Nephron (organoid): ENCODE results near the gene SFXN5.

Source experiments
- H3K27ac Mint-ChIP-seq, 3 experiments: 2 replicates each; pipeline ENCODE4 v1.8.0; 2020; ENCODE audit warnings: mixed read lengths in 3 of 3, mild to moderate bottlenecking in 2 of 3, moderate library complexity in 1 of 3
- H3K27me3 Mint-ChIP-seq: 2 replicates; pipeline ENCODE4 v1.8.0; 2021; ENCODE audit warnings: low read depth, mild to moderate bottlenecking, moderate library complexity, mixed read lengths
- H3K36me3 Mint-ChIP-seq: 2 replicates; pipeline ENCODE4 v1.8.0; 2020; ENCODE audit warnings: low read depth, mixed read lengths
- H3K4me1 Mint-ChIP-seq: 2 replicates; pipeline ENCODE4 v1.8.0; 2020; ENCODE audit warnings: mixed read lengths
- H3K4me3 Mint-ChIP-seq, 3 experiments: 2 replicates each; pipeline ENCODE4 v1.8.0; 2020; ENCODE audit warnings: mild to moderate bottlenecking in 3 of 3, mixed read lengths in 3 of 3, moderate library complexity in 2 of 3
- H3K9me3 Mint-ChIP-seq: 2 replicates; pipeline ENCODE4 v1.8.0; 2020; ENCODE audit warnings: mixed read lengths
- TF ChIP-seq, protein P1 (sequence below), 3 experiments: fragments of 200-600 bp; sonication (generic); IDR thresholded peaks; one replicate each; pipeline ENCODE4 v1.5.0; 2021; ENCODE audit warnings: antibody characterized with exemption in 3 of 3; ENCODE audit not compliant: unreplicated experiment in 3 of 3

The SFXN5 gene

DNA sequence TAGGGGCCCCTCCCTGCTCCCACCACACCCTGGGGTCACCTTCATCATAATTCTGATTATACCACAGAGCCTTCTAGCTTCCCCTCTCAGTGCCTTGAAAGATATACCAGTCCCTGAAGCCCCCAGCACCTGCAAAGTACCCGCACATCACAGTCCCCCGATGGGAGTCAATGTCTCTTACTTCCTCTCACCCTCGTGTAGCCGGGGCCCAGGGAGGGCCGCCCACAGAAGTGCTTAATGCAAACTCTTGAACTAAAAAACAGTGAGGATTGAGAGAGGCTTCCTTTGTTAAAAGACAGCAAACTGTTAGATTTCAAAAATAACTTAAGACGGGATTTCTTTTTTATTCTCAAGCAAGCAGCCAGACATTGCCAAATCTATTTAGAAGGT lies 76.5 kb downstream of the SFXN5 start:
- Mint-ChIP-seq H3K4me3 (no peak overlapping the region), H3K36me3 (no peaks in the 10 kb centered on the region), H3K4me1 (no peaks in the 10 kb centered on the region), H3K9me3 (no peaks in the 10 kb centered on the region), H3K27ac (no peak overlapping the region), H3K27me3 (peaks cover 5% of the 10 kb centered on the region)
- TF ChIP-seq, protein P1, sequence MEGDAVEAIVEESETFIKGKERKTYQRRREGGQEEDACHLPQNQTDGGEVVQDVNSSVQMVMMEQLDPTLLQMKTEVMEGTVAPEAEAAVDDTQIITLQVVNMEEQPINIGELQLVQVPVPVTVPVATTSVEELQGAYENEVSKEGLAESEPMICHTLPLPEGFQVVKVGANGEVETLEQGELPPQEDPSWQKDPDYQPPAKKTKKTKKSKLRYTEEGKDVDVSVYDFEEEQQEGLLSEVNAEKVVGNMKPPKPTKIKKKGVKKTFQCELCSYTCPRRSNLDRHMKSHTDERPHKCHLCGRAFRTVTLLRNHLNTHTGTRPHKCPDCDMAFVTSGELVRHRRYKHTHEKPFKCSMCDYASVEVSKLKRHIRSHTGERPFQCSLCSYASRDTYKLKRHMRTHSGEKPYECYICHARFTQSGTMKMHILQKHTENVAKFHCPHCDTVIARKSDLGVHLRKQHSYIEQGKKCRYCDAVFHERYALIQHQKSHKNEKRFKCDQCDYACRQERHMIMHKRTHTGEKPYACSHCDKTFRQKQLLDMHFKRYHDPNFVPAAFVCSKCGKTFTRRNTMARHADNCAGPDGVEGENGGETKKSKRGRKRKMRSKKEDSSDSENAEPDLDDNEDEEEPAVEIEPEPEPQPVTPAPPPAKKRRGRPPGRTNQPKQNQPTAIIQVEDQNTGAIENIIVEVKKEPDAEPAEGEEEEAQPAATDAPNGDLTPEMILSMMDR (IDR thresholded peaks at IDR 0.05; ENCODE audit: unreplicated experiment in 3 of 3): no peak

DNA sequence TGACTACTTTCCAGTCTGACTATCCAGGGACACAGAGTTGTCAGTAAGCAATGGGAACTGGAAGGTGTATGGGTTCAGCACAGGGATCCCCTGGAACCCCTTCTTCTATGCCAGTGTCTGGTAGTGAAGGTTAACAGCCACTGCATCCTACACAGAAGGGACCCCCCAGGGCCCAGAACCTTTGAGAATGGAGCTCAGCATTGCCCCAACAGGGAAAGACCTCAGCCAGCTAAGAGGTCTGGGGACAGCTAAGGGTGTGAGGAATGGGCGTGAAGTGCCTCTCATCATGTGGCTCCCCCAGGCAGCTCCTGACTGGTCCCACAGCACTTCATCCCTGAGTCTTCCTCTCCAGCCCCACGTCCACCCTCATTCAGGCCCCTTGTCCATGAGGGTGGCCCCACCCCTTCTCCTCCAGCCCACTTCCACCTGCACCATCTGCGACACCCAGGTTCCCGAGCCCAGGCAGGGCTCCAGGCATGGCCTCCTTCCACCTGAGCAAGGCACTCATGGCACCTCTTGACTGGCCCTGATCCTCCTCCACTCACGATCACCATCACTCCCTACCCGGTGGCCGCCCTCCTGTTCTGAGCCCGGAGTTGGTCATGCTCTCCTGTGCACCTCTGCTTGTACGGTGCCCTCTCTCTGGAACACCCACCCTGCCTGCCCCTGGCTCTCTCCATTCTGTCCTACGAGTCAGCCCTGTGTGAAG lies 77.1 kb downstream of the SFXN5 start:
- peaks cover 3% of the 10 kb centered on the region for H3K4me1 Mint-ChIP-seq
- H3K27ac Mint-ChIP-seq: no peak overlapping the region
- no peaks in the 10 kb centered on the region for H3K9me3 Mint-ChIP-seq
- H3K27me3 Mint-ChIP-seq: peaks cover 5% of the 10 kb centered on the region
- H3K4me3 Mint-ChIP-seq: no peak overlapping the region
- TF ChIP-seq, protein P1 (IDR thresholded peaks at IDR 0.05; ENCODE audit: unreplicated experiment in 3 of 3): no peak
- H3K36me3 Mint-ChIP-seq: no peaks in the 10 kb centered on the region

DNA sequence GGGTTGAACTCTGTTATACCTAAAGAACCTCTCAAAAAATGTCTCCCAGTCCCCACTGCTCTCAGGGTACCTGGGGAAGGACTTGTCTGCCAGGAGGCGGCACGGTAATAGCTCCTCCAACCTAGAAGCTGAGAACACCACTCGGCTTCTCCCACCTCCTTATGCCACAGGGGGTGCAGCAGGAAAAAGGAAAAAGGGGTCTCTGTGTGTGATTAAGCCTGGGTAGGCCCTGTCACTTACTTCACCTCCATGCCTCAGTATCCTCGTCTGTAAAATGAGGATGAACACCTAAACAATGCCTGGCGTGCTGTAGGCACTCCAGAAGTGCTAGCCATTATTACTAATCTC lies 77.6 kb downstream of the SFXN5 start:
- Mint-ChIP-seq H3K27me3 (peaks cover 5% of the 10 kb centered on the region), H3K4me1 (peaks cover 6% of the 10 kb centered on the region), H3K9me3 (no peaks in the 10 kb centered on the region), H3K36me3 (no peaks in the 10 kb centered on the region), H3K27ac (no peak overlapping the region), H3K4me3 (no peak overlapping the region)
- TF ChIP-seq, protein P1 (IDR thresholded peaks at IDR 0.05; ENCODE audit: unreplicated experiment in 3 of 3): no peak

DNA sequence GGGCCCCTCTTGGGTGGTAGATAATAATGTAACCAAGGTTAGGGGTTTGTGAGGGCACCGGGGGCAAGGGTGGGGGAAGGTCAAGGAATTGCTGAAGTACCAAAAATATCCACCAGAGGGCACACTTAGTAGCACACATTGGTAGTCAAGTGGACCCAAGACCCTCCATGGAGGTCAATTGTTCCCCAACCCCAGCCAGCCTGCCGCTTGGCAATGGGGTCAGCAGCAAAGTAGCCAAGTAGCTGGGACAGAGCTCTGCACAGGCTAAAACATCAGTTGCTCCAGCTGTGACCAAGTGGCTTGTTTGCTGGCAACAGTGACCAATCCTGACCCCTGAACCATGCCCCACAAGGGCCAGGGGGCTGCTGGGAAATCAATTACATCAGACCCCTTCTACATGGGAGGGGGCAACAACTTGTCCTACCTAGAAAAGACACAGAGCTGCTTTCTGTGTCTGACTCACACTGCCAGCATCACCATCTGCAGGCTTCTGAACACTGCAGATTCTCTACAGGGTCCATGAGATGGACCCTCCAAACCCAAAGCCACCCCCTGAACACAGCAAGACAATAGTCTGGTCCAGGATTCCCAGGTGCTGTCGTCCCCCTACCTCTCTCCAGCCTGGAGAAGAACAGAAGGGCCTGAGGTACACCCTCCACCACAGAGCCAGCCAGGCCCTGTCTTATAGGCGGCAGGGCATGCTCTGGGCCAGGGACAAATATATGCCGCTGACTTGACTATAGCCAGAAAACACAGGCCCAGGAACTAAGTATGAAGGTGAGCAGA lies 78.2 kb downstream of the SFXN5 start:
- H3K36me3 Mint-ChIP-seq: no peaks in the 10 kb centered on the region
- no peaks in the 10 kb centered on the region for H3K9me3 Mint-ChIP-seq
- TF ChIP-seq, protein P1 (IDR thresholded peaks at IDR 0.05; ENCODE audit: unreplicated experiment in 3 of 3): peak; percentile 68 to 80 (median 76)
- peaks cover 6% of the 10 kb centered on the region for H3K4me1 Mint-ChIP-seq
- no peak overlapping the region for H3K27ac Mint-ChIP-seq
- H3K4me3 Mint-ChIP-seq: no peak overlapping the region
- peaks cover 5% of the 10 kb centered on the region for H3K27me3 Mint-ChIP-seq

DNA sequence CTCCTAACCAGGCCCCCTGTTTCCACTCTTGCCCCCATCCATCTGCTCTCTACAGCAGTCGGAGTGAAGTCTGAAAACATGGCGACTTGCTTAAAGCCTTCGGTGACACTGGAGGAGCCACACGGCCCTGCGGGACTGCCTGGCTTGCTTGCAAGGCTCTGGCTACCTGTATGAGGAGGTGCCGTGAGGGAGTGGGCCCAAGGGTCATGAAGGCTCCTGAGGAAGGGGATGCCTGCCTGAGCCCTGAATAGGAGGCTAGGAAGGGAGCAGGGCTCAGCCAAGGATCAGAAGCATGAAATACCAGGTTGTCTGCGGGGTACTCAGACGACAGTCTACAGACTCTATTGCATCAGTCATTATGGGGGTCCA lies 78.8 kb downstream of the SFXN5 start:
- Mint-ChIP-seq H3K27ac (no peak overlapping the region), H3K4me1 (peaks cover 6% of the 10 kb centered on the region), H3K36me3 (no peaks in the 10 kb centered on the region), H3K4me3 (no peak overlapping the region), H3K9me3 (no peaks in the 10 kb centered on the region), H3K27me3 (peaks cover 5% of the 10 kb centered on the region)
- TF ChIP-seq, protein P1 (IDR thresholded peaks at IDR 0.05; ENCODE audit: unreplicated experiment in 3 of 3): no peak
